Medulla oblongata (tissue), 1 donor: ENCODE results near the gene CCDC74B.
"Not testable (repeated sequence)": the region's sequence is repeated elsewhere in the genome, so short reads cannot be mapped to it uniquely, and the experiment has no call there.

ENCODE experiments used
- DNase-seq: peaks from one replicate; pipeline ENCODE4 v3.0.0-alpha.2; 2015; ENCODE audit errors: extremely low spot score

CCDC74B gene

DNA sequence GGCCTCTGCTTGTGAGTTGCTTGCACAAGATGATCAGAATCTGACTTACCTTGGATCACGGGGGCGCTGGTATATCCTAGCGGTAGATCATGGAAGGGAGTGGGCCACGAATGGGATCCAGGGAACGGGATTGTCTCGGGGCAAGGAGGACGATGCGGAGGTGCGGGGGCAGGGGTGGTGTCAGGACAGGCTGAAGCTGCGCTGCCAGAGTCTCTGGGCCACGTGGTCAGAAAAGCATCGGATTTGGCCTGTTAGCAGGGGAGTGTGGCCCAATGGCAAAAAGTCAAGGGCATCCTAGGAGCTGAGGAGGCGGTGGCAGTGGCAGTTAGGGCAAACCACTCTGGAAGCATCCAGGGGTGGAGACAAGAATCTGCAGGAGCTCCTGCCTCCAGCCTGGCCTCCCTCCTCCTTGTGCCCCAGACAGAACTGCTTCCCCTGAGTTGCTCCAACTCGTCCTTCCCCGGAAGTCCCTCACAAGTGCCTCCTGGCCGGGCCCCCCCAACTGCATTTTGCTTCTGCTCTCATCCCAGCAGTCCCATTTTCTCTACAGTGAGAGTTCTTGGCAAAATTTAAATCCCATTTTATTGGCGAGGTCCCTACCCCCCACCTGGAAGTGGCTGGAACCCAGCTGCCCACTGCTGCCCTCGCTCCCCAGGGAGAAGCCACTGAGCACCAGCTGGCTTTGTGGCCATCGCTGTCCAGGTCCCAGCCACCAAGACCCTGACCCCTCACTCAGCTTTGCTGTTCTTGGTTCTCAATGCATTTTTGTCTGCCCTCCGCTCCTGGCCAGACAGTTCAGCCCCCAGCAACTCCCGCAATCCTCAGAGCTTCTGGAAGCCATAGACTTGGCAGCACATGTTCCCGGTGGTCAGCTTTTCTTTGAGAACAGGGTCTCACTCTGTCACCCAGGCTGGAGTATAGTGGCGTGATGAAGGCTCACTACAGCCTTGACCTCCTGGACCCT lies 5.6 kb upstream of the CCDC74B start:
- no peak for DNase-seq

DNA sequence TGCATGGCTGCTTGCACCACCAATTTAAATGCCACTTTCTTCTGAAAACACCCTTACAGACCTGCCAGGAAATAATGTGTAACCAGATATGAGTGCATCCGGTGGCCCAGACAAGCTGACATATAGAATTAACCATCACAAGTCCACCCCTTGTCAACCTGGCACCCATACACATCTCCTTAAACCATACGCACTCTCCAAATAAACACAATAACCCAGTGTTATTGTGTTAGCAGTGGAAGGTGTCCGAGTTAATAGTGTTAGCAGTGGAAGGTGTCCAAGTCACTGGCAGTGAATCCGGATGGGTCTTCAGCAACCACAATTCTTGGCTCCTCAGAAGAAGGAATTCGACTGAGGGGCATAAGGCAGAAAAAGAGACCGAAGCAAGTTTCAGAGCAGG lies 3.6 kb upstream of the CCDC74B start:
- not testable (repeated sequence) for DNase-seq

DNA sequence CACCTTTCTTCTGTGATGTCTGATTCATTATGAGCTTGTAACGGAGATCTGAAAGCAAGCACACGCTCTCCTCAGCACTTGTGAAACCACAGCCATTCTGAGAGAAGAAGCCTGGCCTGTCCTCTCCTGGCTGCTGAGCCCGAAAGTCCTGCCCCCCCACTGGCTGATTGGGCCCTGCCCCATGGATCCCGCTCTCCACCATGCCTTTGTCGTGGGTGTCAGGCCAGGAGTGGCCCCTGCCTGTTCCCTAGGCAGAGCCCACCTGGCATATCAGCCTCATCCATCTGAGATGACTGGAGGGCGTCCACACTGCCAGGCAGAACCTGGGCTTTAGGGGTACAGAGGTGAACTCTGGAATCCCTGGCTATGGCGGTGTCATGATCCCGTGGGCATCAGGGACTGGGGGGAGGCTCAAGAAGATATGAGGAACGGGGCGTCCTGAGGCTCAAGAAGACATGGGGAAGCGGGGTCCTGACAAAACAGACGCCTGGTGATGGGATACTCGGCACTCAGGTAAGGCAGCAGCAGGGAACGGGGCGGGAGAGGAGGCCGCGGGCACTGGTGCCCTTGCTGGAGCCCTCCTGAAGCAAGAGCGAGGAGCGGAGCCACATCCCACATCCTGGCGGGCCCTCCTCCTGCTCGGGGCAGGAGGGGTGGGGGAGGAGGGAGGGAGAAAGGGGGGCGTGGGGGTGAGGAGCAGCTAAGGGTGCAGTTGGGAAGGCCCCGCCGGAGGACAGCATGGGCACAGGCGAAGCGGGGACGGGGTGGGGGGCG lies 1.5 kb downstream of the CCDC74B start:
- not testable (repeated sequence) for DNase-seq

DNA sequence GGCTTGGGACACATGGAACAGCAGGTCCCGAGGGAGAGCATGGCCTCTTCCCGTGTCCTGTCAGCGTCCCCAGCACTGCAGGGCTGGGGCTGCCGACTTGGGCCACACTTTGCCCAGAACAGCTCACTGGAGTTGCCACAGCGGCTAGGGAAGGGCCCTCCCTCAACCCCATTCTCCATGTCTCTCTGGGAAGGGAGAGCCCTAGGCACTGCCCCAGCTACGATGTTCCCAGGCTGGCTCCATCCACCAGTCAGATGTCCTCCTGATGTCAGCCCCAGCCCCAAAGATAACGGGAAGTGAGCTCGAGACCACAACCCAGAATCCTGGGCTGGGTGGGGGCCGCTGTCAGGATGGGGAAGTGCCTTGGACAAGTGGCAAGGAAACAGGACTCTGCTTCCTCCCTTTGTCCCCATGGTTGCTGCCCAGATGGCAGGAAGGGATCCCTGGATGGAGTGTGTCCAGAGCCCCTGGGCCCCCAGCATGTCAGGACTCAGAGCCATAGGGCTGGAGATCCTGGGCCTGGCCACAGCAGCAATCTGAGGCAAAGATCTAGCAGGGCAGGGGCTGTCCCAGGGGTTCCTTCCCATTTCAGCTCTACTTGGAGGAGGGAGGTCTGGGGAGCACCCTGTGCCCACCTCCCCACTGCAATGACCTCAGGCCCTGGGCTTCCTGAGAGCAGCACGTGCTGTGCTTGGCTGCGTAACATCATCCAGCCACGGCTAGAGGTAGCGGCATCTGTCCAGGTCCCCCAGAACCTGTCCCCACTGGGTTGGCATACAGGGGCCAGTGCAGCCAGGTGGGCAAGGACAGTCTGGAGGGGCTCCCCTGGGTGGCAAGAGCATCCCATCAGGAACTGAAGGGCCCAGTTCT lies 2.3 kb downstream of the CCDC74B start:
- DNase-seq: not testable (repeated sequence)

DNA sequence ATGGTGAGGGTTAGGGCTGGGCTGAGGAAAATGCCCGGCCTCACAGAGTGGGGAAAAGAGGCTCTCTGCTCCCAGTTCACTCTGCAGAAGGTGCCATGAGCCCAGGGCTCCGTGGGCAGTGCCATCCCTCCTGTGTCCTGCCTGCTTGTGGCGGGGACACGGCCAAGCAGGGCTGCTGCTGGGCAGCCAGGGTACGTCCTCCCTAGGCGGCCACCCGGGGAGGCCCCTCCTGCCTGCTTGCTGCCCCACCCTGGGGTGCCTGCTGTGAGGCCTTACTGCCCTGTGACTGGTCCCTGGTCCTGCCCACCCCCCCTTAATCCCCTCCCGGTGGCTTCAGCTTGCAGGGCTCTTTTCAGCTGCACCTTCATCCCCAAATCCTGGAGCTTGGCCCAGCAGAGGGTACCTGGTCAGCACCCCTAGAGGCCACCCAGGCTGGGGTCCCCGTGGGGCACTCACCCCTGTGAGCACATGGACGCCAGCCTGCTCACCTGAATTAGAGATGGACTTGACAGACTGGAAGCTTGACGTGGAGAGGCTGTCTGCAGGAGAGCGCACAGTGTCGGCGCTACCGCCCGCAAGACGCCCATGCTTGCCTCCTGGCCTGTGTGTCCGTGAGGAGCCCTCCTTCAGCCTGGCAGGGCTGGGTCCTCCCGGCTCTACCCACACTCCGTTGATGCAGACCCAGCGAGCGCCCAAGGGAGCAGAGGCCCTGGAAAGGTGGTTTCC lies 3.1 kb downstream of the CCDC74B start:
- DNase-seq: not testable (repeated sequence)

DNA sequence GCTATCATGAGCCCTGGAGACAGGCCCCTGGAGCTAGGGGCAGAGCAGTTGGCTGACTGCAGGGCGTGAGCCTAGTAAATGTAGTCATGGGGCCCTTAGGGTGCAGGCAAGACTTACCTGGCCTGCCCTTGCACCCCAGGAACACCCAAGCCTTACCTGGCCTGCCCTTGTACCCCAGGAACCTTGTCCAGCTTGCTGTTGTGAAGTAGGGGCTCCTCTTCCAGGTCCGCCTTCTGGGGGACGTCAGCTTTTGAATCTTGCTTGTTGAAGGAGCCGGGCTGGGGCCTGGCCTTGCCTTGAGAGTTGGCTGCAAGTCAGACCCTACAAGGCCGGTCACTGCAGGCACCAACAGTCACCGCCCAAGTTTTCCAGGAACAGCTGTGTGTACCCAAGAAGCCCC lies 3.9 kb downstream of the CCDC74B start:
- not testable (repeated sequence) for DNase-seq

DNA sequence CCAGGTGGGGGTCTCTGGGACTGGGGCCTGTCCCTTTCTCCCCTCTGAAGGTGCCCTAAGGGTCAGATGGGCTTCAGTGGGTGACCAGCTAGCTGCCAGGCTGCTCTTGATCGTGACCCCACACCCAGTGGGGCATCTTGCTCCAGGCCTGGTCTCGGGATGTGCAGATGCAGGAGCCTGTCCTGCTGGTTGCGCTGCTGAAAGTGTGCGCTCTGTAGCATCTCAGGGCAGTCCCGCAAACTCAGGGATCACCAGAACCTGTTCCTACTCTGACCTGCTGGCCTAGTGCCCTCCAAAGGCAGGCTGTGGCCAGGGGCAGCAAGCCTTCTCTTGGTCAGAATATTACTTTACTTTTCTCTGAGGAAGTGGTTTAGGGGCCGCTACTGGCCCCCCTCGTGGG lies 4.4 kb downstream of the CCDC74B start:
- DNase-seq: not testable (repeated sequence)

DNA sequence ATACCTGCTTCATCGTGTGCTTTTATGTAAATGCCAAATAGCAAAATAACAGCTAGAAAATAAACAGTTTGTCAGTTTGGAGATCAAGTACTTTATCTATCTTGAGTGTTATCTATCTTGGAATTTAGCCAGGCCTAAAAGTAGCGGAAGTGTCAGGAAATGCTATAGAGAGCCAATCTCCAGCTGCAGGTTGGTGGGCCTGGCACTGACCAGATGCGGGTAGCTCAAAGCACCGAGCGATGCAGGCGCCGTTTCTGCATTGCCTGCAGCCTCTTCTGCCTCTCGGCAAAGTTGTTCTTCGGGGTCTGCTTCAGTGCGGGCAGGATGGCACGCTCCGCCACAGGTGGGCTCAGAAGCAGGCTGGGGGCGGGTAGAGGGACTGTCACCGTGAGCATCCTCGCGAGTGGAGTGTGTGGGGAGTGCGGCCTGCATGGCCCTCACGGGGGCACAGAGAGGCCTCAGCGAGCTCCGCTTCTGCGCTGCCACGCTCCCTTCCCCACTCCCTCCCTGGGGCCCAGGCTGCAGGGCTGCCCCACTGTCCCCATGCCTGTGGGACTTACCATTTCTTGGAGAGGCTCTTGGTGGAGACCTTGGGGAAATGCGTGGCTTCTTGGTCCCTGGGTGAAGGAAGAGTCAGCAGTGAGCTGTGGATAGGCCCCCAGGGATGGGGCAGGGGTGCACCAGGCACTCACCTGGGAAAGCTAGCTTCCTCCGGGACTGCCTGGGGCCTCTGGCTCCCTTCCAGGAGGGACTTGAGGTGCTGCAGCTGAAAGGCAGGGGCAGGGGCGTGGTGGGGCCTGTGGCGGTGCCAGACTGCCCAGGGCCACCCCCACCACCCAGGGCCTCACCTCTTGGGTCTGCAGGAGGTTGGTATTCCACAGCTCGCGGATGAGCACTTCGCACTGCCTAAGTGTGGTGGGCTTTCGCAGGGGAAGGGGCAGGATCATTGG lies 5.3 kb downstream of the CCDC74B start:
- DNase-seq: not testable (repeated sequence)

DNA sequence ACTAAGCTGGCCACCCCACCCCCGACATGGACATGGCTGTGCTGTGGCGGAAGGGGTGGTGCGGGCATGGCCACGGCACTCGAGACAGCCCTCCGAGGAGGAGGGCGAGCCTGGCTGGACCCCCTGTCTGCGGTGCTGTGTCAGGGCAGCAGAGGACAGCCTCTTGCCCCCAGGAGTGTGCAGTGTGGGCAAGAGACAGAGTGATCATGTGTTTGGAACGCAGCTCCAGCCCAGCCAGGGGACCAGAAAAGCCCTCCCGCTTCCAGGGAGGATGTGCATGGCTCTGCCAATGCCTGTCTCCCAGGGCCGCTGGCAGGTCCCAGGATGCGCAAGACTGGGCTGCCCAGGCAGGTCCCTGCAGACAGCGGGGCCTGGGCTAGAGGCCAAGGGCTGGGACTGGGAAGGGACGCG lies 6.1 kb downstream of the CCDC74B start:
- DNase-seq: not testable (repeated sequence)

DNA sequence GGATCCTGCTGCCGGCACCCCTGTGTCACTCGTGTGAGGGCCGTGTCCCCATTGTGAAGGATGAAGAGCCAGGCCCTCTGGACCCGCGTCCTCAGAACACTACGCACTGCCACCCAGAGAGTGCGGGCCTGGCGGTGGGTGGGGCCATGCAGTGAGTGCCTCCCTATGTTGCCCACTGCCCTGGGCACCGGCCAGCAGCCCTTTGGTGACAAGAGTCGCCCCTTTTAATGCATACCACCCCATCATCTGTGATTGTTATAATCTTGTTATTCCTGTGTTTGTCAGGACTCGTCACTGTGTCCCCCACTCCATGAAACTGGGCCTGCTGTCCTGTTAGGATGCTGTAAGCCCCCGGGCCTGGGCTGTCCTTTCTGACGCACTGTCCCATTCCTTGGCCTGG lies 6.6 kb downstream of the CCDC74B start:
- DNase-seq: not testable (repeated sequence)

DNA sequence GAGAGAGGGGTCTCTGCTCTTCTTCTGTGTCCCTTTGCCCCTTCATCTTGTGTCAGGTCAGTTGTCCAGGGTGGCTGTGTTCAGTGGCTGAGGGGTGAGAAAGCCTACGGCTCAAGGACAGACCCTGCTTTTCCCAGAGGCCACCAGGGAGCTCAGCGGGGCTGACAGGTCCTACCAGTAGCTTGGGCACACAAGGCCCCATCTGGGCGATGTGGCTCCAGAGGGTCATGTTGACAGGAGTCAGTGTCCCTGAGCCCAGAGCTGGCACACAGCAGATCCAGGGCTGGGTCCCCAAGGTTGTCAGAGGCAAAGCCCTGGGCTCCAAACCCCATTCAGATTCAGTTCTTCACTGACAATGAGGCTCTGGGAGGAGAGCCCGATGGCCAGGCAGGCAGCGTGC lies 7.8 kb downstream of the CCDC74B start:
- not testable (repeated sequence) for DNase-seq

DNA sequence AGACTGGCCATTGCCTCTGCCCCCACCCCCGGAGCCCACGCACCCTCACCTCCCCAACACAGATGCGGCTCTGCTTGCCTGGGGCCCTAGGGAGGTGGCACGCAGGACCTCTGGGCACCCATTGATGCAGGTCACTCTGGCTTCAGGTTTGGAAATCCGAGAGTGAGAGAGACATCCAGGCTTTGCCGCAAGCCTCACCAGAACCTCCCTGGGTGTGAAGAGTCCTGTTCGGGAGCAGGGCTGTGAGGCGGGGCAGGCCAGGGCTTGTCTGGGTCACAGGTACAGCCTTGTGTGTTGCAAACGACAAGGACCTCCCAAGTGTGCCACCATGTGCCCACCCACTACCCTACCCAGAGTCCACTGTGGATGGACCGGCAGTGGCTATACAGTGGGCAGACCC lies 8.4 kb downstream of the CCDC74B start:
- not testable (repeated sequence) for DNase-seq

DNA sequence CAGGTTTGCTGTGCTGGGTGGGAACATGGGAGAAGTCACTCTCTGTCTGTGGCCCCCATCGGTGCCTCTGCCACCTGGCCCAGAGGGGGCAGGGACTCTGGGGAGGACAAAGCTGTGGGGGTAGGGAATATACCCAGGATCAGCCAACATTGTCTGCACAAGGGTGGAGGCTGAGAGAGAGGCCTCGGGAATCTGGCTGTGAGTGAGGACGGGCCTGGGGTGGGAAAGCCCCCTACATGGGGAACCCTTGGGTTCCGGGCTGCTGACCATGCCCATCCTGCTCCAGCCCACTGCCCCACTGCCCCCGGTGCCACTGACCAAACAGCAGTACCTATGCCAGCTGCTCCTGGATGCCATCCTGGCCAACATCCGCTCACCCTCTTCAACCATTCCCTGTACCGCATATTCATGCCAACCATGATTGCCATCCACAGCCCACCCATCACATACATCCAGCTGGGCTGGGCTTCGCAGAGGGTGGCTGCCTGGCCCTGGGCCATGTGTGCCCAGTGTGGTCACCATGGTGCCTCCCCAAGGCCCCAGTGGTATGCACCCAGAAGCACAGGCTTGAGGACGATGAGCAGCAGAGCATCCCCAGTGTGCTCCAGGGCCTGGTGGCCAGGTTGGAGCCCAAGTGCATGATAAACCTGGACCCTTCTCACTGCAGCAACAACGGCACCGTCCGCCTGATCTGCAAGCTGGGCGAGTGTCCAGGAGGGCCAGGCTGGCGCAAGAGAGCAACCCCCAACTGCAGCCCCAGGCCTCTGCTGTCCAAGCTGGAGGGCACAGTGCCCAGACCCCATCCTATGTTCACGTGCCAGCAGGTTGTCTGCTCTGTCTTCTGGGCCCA lies 9.0 kb downstream of the CCDC74B start:
- DNase-seq: no peak

DNA sequence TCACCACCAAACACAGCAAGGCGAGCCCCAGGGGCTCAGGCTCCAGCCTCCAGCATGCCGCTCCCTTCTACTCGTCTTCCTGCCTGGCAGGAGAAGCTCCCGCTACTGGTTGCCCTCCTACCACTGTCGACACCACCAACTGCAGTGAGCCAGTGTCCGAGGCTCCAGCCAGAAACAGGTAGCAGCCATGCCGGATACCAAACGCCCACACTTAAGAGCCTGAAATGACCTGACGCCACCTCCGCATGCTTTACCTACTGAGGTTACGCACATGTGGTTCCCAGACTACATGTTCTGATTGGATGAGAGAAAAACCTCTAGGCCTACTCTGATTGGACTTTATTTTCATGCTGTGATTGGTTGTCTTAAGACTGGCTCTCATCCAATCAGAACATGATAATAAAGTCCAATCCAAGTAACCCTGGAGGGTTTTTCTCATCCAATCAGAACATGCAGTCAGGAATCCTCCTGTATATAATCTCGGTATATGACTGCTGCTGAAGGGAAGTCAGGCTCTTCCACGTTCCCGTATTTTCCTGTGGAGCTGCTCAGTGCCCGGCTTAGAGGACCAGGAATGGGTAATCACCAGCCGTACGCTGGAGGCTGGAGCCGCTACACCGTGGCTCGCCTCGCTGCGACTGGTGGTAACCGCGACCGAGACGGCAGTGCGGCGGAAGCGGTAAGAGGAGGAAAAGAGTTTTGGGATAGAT lies 15.6 kb downstream of the CCDC74B start, which contains the start of gene POTEF:
TSS of gene POTEF (minus strand) at position 103 of the 710 bp plus-strand sequence. CDS start 8,707 bp downstream, outside the sequence.
- DNase-seq: not testable (repeated sequence)

DNA sequence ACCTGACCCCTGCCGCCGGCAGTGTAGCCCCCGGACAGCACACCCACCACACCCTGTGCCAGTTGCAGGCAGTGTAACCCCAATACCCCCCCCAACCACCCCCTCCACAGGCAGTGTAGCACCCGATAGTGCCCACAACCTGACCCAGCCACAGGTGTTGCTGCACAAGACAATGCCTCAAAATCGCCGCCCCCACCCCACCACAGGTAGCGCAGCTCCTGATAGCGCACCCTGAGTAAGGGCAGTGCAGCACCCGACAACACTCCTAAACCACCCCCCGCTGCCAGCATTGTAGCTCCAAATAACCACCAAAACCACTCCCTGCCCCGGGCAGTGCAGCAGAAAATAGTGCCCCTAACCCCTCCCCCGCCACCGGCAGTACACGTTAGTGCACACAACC lies 16.4 kb downstream of the CCDC74B start:
- DNase-seq: not testable (repeated sequence)

DNA sequence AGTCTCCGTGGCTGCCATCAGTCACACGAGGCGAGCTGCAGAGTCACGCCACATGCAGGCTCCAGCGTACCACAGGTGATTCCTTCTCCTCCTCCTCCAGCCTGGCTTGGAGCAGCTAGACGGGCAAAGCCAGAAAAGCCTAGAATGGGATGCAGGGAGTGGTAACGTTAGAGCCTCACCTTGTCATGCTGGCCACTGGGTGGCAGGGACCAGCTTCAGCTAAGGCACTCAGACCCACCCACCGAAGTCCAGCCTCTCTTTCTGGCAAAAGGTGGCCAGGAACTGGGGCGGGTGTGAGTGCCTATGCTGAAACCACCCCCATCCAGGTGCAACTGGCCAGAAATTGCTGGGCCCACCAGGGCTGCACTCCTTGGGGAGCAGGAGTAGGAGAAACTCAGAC lies 17.2 kb downstream of the CCDC74B start:
- not testable (repeated sequence) for DNase-seq

DNA sequence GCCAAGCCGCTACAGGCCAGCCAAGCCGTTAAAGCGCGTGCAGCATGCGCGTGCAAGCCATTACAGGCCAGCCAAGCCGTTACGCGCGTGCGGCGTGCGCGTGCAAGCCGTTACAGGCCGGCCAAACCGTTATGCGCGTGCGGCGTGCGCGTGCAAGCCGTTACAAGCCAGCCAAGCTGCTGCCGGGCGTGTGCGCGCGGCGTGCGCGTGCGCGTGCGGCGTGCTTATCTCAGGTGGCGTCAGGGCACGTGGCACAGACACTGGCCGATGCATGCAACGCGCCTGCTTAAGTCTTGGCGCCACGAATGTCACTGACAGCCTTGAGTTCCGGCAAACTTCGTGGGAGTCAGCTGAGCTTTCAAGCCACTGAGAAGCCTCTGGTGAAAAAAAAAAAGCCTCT lies 24.0 kb downstream of the CCDC74B start:
- DNase-seq: not testable (repeated sequence)
